Heart right ventricle (tissue), 16 donors: ENCODE measurements around the gene LMTK3. TPM values are rescaled to one million over a fixed set of nuclear protein-coding genes. Genes with fewer than 3 reads are reported as not detected.

ENCODE experiments used
- ATAC-seq, 8 donors: fragments of 200-7000 bp; cut with Tn5 transposase; one replicate each; pipeline ENCODE4 v1.9.1; 2020; ENCODE audit warnings: mild to moderate bottlenecking in 8 of 8, moderate library complexity in 8 of 8, moderate number of reproducible peaks in 1 of 8
- DNase-seq, 2 donors: peaks; one replicate each; pipeline ENCODE4 v3.0.0-alpha.2; 2020
- H3K27ac ChIP-seq, 10 donors: fragments of 200-600 bp; sonication (generic) in 2 of 10; one replicate each; pipeline versions ENCODE4 v1.5.0 to v1.8.0; 2020 to 2022; ENCODE audit warnings: mild to moderate bottlenecking in 3 of 10
- H3K27me3 ChIP-seq, 7 donors: fragments of 200-600 bp; one replicate each; pipeline ENCODE4 v1.8.0; 2021 to 2022; ENCODE audit warnings: mild to moderate bottlenecking in 2 of 7
- H3K36me3 ChIP-seq, 9 donors: fragments of 200-600 bp; sonication (generic) in 1 of 9; one replicate each; pipeline versions ENCODE4 v1.5.0 to v1.8.0; 2020 to 2022; ENCODE audit warnings: mild to moderate bottlenecking in 2 of 9
- H3K4me1 ChIP-seq, 9 donors: fragments of 200-600 bp; sonication (generic) in 1 of 9; one replicate each; pipeline versions ENCODE4 v1.5.0 to v1.8.0; 2020 to 2022; ENCODE audit warnings: mild to moderate bottlenecking in 4 of 9
- H3K4me3 ChIP-seq, 10 donors: fragments of 200-600 bp; sonication (generic) in 2 of 10; one replicate each; pipeline versions ENCODE4 v1.5.0 to v1.8.0; 2020 to 2022; ENCODE audit warnings: mild to moderate bottlenecking in 7 of 10, moderate library complexity in 2 of 10
- H3K9me3 ChIP-seq, 11 donors: fragments of 200-600 bp in 10 of 11; sonication (generic) in 2 of 11; one replicate each; pipeline versions ENCODE4 v1.5.0 to v1.8.0; 2013 to 2022; ENCODE audit warnings: mild to moderate bottlenecking in 2 of 11, control low read depth in 1 of 11, moderate library complexity in 1 of 11
- WGBS, 2 donors: extraction: QIAGEN DNeasy Blood & Tissue Kit; methylation state at CpG; one replicate each; pipeline ENCODE4 v1.1.7; 2013; ENCODE audit warnings: inconsistent platforms in 1 of 2; 5-methylcytosine and 5-hydroxymethylcytosine counted together
- intact Hi-C, 10 donors: fragments of 100-400 bp; cut with DNase I; formaldehyde crosslinking; loops; one replicate each; pipeline versions ENCODE4 v1.11.1 to v1.14.2; 2022
- polyA plus RNA-seq, 2 donors: library from polyadenylated mRNA; stranded (reverse); fragments of 200-250 nt; gene quantifications; one replicate each; pipeline ENCODE4 v1.2.3, GENCODE V29; 2013
- total RNA-seq, 10 donors: library from RNA; stranded (reverse); fragmentation: NEBNext Ultra II Directional in 3 of 10; extraction: Animal tissue kit (Norgen Biotek cat#: 25700) in 3 of 10; gene quantifications; one replicate each; pipeline versions ENCODE4 v1.2.1 to v1.2.4, GENCODE V29; 2021 to 2023
- TF ChIP-seq, protein P1 (sequence below), 9 donors: fragments of 200-600 bp; sonication (generic) in 2 of 9; IDR thresholded peaks; one replicate each; pipeline versions ENCODE4 v1.5.0 to v1.8.0; 2021 to 2022; ENCODE audit warnings: antibody characterized with exemption in 9 of 9, mild to moderate bottlenecking in 5 of 9, moderate library complexity in 1 of 9
- donor health status: Arrhythmogenic right ventricular cardiomyopathy.
- donor health status: ischemic (EF 13 %, LVEDD 7.1; RV severe dilation, severe dysfunction).
- donor health status: healthy with polysubstance abuse.
- donor health status: DM: no; HTN: yes; CAD: no.
- donor health status: DM: no; HTN: no; CAD: no.
- donor health status: ischemic (EF 25% LVEDD 6.9; RV normal size, moderate dysfunction).
- donor health status: ischemic (EF 25% LVEDD 5.7; RV mildly dilated, moderate dysfunction).
- donor health status: healthy.
- donor health status: DM: yes; HTN: yes; CAD: no.
- donor health status: Ischemic cardiomyopathy.
- donor health status: ischemic (EF 35%, LVEDD 5.7; RV mildly dilated, moderate dysfunction).
- donor health status: nonischemic (EF 11% LVEDD 7.7; RV severe dilation, severe dysfunction).
- donor health status: DM: yes; HTN: yes; CAD: no.
- donor health status: PGD.
- donor health status: ischemic (EF 29% LVEDD 5.4; RV normal size, mild dysfunction).
- donor health status: nonischemic (EF 23%, LVEDD 6.1; RV moderate dilation, normal function).

Gene LMTK3
- total and polyA plus RNA-seq, 12 donors = 0.12 to 1.5 (median 0.88) TPM

DNA sequence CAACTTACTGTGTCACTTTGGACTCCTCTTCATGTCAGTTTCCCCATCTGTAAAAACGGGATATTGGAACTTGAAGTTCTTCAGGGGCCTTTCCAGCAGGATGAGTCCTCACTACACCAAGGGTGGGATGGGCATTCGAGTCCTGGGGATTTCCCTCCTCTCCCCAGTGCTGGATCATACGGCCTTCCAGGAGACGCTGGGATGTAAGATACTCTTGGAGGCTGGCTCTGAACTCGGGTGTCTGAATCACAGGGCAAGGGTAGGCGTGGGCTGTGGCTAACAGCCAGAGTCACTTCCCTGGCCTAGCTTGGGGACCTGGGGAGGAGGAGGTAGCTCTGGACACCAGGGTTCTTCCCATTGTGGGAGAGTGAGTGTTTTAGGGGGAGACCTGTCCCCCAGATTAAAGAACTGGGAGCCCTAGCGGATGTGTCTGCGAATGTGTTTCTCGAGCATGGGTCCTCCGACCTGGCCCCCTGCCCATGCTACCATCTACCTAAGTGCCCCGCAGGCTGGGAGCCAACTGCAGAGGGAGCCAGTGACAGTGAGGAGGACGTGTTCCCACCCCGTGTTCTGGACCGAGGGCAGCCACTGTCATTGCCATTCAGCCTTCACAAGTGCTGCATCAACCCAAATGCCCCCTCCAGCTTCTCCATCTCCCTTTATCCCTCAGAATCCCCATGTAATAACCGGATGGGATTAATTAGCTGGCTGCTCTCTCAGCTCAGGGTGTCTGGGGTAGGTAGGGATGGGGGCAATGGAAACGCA lies 44.9 kb downstream of the LMTK3 start:
- no peaks in the 10 kb centered on the region for H3K9me3 ChIP-seq
- no peaks in the 10 kb centered on the region for H3K27me3 ChIP-seq
- no peak for ATAC-seq
- no peak overlapping the region for H3K4me3 ChIP-seq
- no peak for DNase-seq
- WGBS, 2 donors = 71 to 73% methylated on average over 16 of the region's 16 CpGs
- no peak overlapping the region for H3K27ac ChIP-seq
- peaks cover 0 to 23% (median 15%) of the 10 kb centered on the region in 9 donors for H3K36me3 ChIP-seq
- H3K4me1 ChIP-seq = peaks cover 7 to 27% (median 15%) of the 10 kb centered on the region in 9 donors
- TF ChIP-seq, protein P1, sequence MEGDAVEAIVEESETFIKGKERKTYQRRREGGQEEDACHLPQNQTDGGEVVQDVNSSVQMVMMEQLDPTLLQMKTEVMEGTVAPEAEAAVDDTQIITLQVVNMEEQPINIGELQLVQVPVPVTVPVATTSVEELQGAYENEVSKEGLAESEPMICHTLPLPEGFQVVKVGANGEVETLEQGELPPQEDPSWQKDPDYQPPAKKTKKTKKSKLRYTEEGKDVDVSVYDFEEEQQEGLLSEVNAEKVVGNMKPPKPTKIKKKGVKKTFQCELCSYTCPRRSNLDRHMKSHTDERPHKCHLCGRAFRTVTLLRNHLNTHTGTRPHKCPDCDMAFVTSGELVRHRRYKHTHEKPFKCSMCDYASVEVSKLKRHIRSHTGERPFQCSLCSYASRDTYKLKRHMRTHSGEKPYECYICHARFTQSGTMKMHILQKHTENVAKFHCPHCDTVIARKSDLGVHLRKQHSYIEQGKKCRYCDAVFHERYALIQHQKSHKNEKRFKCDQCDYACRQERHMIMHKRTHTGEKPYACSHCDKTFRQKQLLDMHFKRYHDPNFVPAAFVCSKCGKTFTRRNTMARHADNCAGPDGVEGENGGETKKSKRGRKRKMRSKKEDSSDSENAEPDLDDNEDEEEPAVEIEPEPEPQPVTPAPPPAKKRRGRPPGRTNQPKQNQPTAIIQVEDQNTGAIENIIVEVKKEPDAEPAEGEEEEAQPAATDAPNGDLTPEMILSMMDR (IDR thresholded peaks at IDR 0.05) = no peak
- intact Hi-C loops = no loop called here

DNA sequence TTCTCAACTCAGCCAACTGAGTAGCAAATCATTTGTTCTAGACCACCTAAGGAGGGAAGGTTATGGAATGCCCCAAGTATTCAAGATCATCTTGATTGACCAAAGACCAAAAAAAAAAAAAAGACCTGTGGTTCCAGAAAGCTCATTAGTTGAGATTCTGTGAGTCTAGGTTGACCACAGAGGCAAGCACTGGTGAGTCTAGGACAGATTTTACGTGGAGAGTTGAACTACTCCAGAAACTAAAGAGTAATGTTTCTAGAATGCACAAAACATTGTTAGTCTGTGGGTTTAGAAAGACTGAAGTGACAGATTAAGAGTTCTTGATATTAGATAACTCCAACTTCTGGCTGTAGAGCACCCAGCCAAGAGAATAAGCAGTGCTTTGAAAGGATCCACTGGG lies 46.4 kb downstream of the LMTK3 start:
- intact Hi-C loops = no loop called here
- 97% methylated on average over 1 of the region's 1 CpG for WGBS, 2 donors
- ATAC-seq (no peak), DNase-seq (no peak)
- Histone ChIP-seq H3K9me3 (no peaks in the 10 kb centered on the region), H3K36me3 (peaks cover 0 to 7% (median under 1%) of the 10 kb centered on the region in 9 donors), H3K4me1 (peaks cover 3 to 13% (median 9%) of the 10 kb centered on the region in 9 donors), H3K4me3 (no peak overlapping the region), H3K27ac (no peak overlapping the region), H3K27me3 (no peaks in the 10 kb centered on the region)
- TF ChIP-seq, protein P1 (IDR thresholded peaks at IDR 0.05) = no peak

- peaks cover 0 to 17% (median 0%) of the 10 kb centered on the region in 9 donors for H3K36me3 ChIP-seq
- TF ChIP-seq, protein P1 (IDR thresholded peaks at IDR 0.05) = no peak
- intact Hi-C loops = no loop called here
Measured at GRCh38 chr19:48461982-48462655, 49.5 kb downstream of the LMTK3 start.

GRCh38 chr19:48461651-48461981 lies 50.0 kb downstream of the LMTK3 start:
- intact Hi-C loops = no loop called here
- DNase-seq = no peak
- H3K4me1 ChIP-seq = no peaks in the 10 kb centered on the region
- 88 to 89% methylated on average over 36 of the region's 36 CpGs for WGBS, 2 donors
- H3K27ac ChIP-seq = no peak overlapping the region
- H3K4me3 ChIP-seq = no peak overlapping the region
- H3K36me3 ChIP-seq = peaks cover 0 to 22% (median 0%) of the 10 kb centered on the region in 9 donors
- ATAC-seq = peak in 1 of 8 donors; percentile 24
- H3K9me3 ChIP-seq = no peaks in the 10 kb centered on the region
- H3K27me3 ChIP-seq = no peaks in the 10 kb centered on the region
- TF ChIP-seq, protein P1 (IDR thresholded peaks at IDR 0.05) = no peak

More at GRCh38 chr19:48461982-48462655, 49.5 kb downstream of the LMTK3 start:
- Histone ChIP-seq H3K9me3 (no peaks in the 10 kb centered on the region), H3K27ac (no peak overlapping the region), H3K4me3 (no peak overlapping the region), H3K4me1 (no peaks in the 10 kb centered on the region), H3K27me3 (no peaks in the 10 kb centered on the region)
- 62 to 69% methylated on average over 47 to 62 of the region's 62 CpGs for WGBS, 2 donors
- DNase-seq (no peak), ATAC-seq (peak in 3 of 8 donors; percentile 16 to 36 (median 27))
